HCT116 (cell line): ENCODE results near the gene HCRT. TPM values are rescaled to one million over a fixed set of nuclear protein-coding genes. Genes with fewer than 3 reads are reported as not detected.
A peak's percentile ranks its signal among the peaks of the same experiment; 100 is the strongest.

Experiments
- ATAC-seq: fragments of 200-7000 bp; cut with Tn5 transposase; 2 replicates; pipeline ENCODE4 v1.9.1; 2020; ENCODE audit warnings: mild to moderate bottlenecking, moderate library complexity
- BruUV-seq: library from RNA; stranded (reverse); fragments of 400-500 nt; replicated peaks from 2 replicates; lab custom pipeline; 2021; lab: Mats Ljungman, UMichigan
- CTCF ChIA-PET: fragments of 300-600 bp; sonication (Branson Sonifier 250); formaldehyde crosslinking; loops from one replicate; lab custom pipeline; 2021; ENCODE audit warnings: antibody characterized with exemption; lab: Charles Lee
- POLR2A ChIA-PET: fragments of 300-600, 350-600 bp; sonication (Branson Sonifier 250); formaldehyde crosslinking; loops from one replicate; lab custom pipeline; 2021; ENCODE audit warnings: antibody characterized with exemption; lab: Charles Lee
- RAD21 ChIA-PET, 2 experiments: fragments of 300-600 bp; sonication (Branson Sonifier 250); formaldehyde crosslinking; loops; one replicate each; lab custom pipeline; 2023; ENCODE audit warnings: low total read pairs in 2 of 2; ENCODE audit not compliant: uncharacterized antibody in 2 of 2, unreplicated experiment in 2 of 2, low non-redundant PET in 1 of 2; lab: Charles Lee
- DNase-seq: peaks from one replicate; pipeline ENCODE4 v3.0.0-alpha.2; 2010; ENCODE audit warnings: low read depth, low spot score
- H2AFZ ChIP-seq: fragments of 200-600 bp; shearing (Covaris generic), sonication (generic); 2 replicates; pipeline ENCODE4 v1.6.1; 2017; ENCODE audit warnings: low read depth, mixed run types, mixed read lengths, antibody characterized with exemption, low read length; ENCODE audit not compliant: poor library complexity, severe bottlenecking
- H3K27ac ChIP-seq: 2 replicates; pipeline ENCODE4 v1.5.1; 2012; ENCODE audit warnings: low read depth, low read length
- H3K27me3 ChIP-seq: fragments of 200-600 bp; sonication (generic); 2 replicates; pipeline ENCODE4 v1.6.1; 2016; ENCODE audit warnings: mixed run types, low read length, mixed read lengths; ENCODE audit not compliant: insufficient read depth
- H3K36me3 ChIP-seq, 2 experiments: fragments of 200-500 bp in 1 of 2; fragments of 200-600 bp in 1 of 2; sonication (Bioruptor generic) in 1 of 2; sonication (generic) in 1 of 2; 2 replicates each; pipeline versions ENCODE4 v1.5.1 to v1.6.1; 2014 to 2016; ENCODE audit warnings: low read length in 2 of 2, inconsistent platforms in 1 of 2, mixed read lengths in 1 of 2, mixed run types in 1 of 2; ENCODE audit not compliant: insufficient read depth in 2 of 2, control insufficient read depth in 1 of 2
- H3K4me1 ChIP-seq, 2 experiments: fragments of 200-600 bp in 1 of 2; sonication (generic) in 1 of 2; 2 replicates each; pipeline versions ENCODE4 v1.5.1 to v1.6.1; 2012 to 2017; ENCODE audit warnings: low read length in 2 of 2, inconsistent platforms in 1 of 2, mild to moderate bottlenecking in 1 of 2, mixed read lengths in 1 of 2, mixed run types in 1 of 2, moderate library complexity in 1 of 2; ENCODE audit not compliant: insufficient read depth in 2 of 2, control insufficient read depth in 1 of 2
- H3K4me2 ChIP-seq: fragments of 200-600 bp; sonication (generic); 2 replicates; pipeline ENCODE4 v1.6.1; 2017; ENCODE audit warnings: mixed run types, low read length, mixed read lengths
- H3K4me3 ChIP-seq, 2 experiments: fragments of 200-600 bp in 1 of 2; sonication (generic) in 1 of 2; replicated peaks in 1 of 2; 2 replicates each; pipeline ENCODE4 v1.5.1; 2011 to 2016; ENCODE audit warnings: low read length in 2 of 2, control low read depth in 1 of 2, low read depth in 1 of 2, mild to moderate bottlenecking in 1 of 2, mixed read lengths in 1 of 2, mixed run types in 1 of 2
- H3K79me2 ChIP-seq: fragments of 200-600 bp; sonication (generic); 2 replicates; pipeline ENCODE4 v1.6.1; 2017; ENCODE audit warnings: mild to moderate bottlenecking, mixed run types, low read length, moderate library complexity, mixed read lengths; ENCODE audit not compliant: insufficient read depth
- H3K9ac ChIP-seq: fragments of 200-600 bp; sonication (generic); 2 replicates; pipeline ENCODE4 v1.6.1; 2016; ENCODE audit warnings: low read length, mixed read lengths
- H3K9me2 ChIP-seq: fragments of 200-600 bp; sonication (generic), shearing (Covaris generic); 2 replicates; pipeline ENCODE4 v1.6.1; 2017; ENCODE audit warnings: mixed run types, mild to moderate bottlenecking, moderate library complexity; ENCODE audit not compliant: insufficient read depth
- H3K9me3 ChIP-seq, 2 experiments: fragments of 200-500 bp in 1 of 2; fragments of 200-600 bp in 1 of 2; sonication (Bioruptor generic) in 1 of 2; sonication (generic) in 1 of 2; 2 replicates each; pipeline ENCODE4 v1.6.1; 2014 to 2017; ENCODE audit warnings: low read length in 2 of 2, mixed read lengths in 2 of 2, inconsistent platforms in 1 of 2, low read depth in 1 of 2, mild to moderate bottlenecking in 1 of 2, mixed run types in 1 of 2, moderate library complexity in 1 of 2; ENCODE audit not compliant: control insufficient read depth in 1 of 2, insufficient read depth in 1 of 2
- H4K20me1 ChIP-seq: fragments of 200-600 bp; sonication (generic), shearing (Covaris generic); 2 replicates; pipeline ENCODE4 v1.6.1; 2017; ENCODE audit warnings: mixed run types, mild to moderate bottlenecking, moderate library complexity; ENCODE audit not compliant: insufficient read depth
- CTCF ChIP-seq, 3 experiments: fragments of 200-600 bp in 1 of 3; sonication (generic) in 1 of 3; IDR thresholded peaks in 2 of 3; conservative IDR thresholded peaks in 1 of 3; 2 replicates each; pipeline ENCODE4 v1.5.1; 2012 to 2017; ENCODE audit warnings: low read depth in 2 of 3, low read length in 2 of 3, antibody characterized with exemption in 1 of 3, borderline replicate concordance in 1 of 3, control low read depth in 1 of 3, mild to moderate bottlenecking in 1 of 3, mixed read lengths in 1 of 3, mixed run types in 1 of 3, moderate library complexity in 1 of 3; ENCODE audit not compliant: insufficient read depth in 1 of 3
- EZH2 ChIP-seq: fragments of 200-600 bp; sonication (generic); IDR thresholded peaks from 2 replicates; pipeline ENCODE4 v1.6.1; 2017; ENCODE audit warnings: antibody characterized with exemption, mixed run types
- MAX ChIP-seq: IDR thresholded peaks from 2 replicates; pipeline ENCODE4 v1.6.1; 2012
- RAD21 ChIP-seq: IDR thresholded peaks from 2 replicates; pipeline ENCODE4 v1.6.1; 2012; ENCODE audit warnings: low read depth, mild to moderate bottlenecking
- SRF ChIP-seq: IDR thresholded peaks from 2 replicates; pipeline ENCODE4 v1.6.1; 2012; ENCODE audit warnings: low read depth
- intact Hi-C: fragments of 100-400 bp; cut with micrococcal nuclease; formaldehyde crosslinking; loops from 2 replicates; pipeline ENCODE4 v1.10.0; 2022
- total RNA-seq: library from RNA; stranded (reverse); gene quantifications from one replicate; pipeline ENCODE4 v1.2.1, GENCODE V29; 2021; ENCODE audit not compliant: unreplicated experiment

HCRT gene
- total RNA-seq, 1 experiment from 2014 or later = not detected

- ChIA-PET CTCF (interaction anchor here (0.5 to 1.2 kb wide), 3 partner anchors 21 to 236 kb away, joined by 3 read pairs; no protein-coding TSS in a partner anchor), POLR2A (no interaction called here), RAD21 (no interaction called here)
- no peak within 1 kb of the TSS for H3K9ac ChIP-seq
- intact Hi-C loops = no loop called here
- H2AFZ ChIP-seq = no peak within 1 kb of the TSS
- peak; percentile 34 for DNase-seq
- H3K27ac ChIP-seq = no peak within 1 kb of the TSS
- H3K4me1 ChIP-seq = peaks cover 14 to 27% of the 10 kb centered on the region in 2 experiments
- H3K9me2 ChIP-seq = no peaks in the 10 kb centered on the region
- no peaks in the 10 kb centered on the region for H3K79me2 ChIP-seq
- no peaks in the 10 kb centered on the region for H3K27me3 ChIP-seq
- no peaks in the 10 kb centered on the region for H4K20me1 ChIP-seq
- TF ChIP-seq CTCF (IDR thresholded peaks at IDR 0.05 in 2 of 3, conservative IDR thresholded peaks at IDR 0.05 in 1 of 3; ENCODE audit: borderline replicate concordance in 1 of 3, insufficient read depth in 1 of 3, low read depth in 2 of 3, low read length in 2 of 3) = peak; percentile 49 to 53 (median 51); a peak in 5 of 6 replicates
- TF ChIP-seq MAX = peak; percentile 79
- peak; percentile 41; the same call in 1 of the 2 replicates for TF ChIP-seq RAD21
- no peak for TF ChIP-seq SRF
- no peak for TF ChIP-seq EZH2
- peak; percentile 60 for ATAC-seq
- BruUV-seq = no TSS peak
- no peak within 1 kb of the TSS for H3K4me3 ChIP-seq
- H3K4me2 ChIP-seq = no peak within 1 kb of the TSS
- H3K9me3 ChIP-seq = no peaks in the 10 kb centered on the region
- no peaks in the 10 kb centered on the region for H3K36me3 ChIP-seq
Measured at GRCh38 chr17:42180922-42181850, 4.1 kb downstream of the HCRT start, which contains the start of gene KCNH4. KCNH4 (minus strand) TSS chr17:42181142; CDS start chr17:42180945, 197 bp downstream.
